GM10248 (cell line): ENCODE measurements around the gene ITGB1.

Source experiments
- CTCF ChIA-PET: fragments of 300-600 bp; sonication (Branson Sonifier 250); formaldehyde crosslinking; extraction: SDS; loops from one replicate; lab custom pipeline; 2021; ENCODE audit warnings: antibody characterized with exemption; lab: Yijun Ruan, JAX
- POLR2A ChIA-PET: fragments of 350-650 bp; sonication (Branson Sonifier 250); formaldehyde crosslinking; extraction: SDS; loops from one replicate; lab custom pipeline; 2020; ENCODE audit warnings: antibody characterized with exemption; lab: Yijun Ruan, JAX
- DNase-seq: peaks from one replicate; pipeline ENCODE4 v3.0.0; 2012; ENCODE audit errors: extremely low spot score
- CTCF ChIP-seq: IDR thresholded peaks from 2 replicates; pipeline ENCODE4 v1.5.1; 2012; ENCODE audit warnings: mild to moderate bottlenecking, low read depth; ENCODE audit errors: extremely low read depth, missing control alignments, control extremely low read depth

Gene ITGB1

DNA sequence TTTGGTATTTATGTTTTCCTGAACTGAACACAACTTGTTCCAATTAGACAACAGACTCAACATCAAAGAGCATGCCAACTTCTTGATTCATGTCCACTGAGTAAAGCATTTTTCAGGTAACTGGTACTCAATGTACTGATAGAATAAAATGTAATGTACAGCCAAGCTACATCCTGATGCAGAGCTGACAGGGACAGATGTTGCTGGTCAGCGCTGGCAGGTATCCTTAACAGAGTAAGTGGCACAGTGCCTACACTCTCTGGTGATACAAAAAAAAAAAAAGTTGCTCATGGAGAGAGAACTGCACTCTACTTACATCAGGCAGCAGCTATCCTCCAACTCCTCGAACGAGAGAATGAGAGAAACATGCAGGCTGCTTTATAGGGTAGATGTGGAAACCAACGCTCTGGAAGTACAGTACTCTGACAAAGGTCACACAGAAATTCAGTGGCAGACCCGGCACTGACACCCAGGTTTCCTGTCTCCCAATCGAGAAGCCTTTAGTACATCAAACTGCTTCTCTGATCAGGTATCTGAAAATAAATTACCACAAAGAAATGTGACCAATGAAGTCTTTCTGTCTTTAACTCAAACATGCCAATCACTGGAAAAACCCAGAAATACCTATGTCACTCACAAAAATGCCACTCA lies 4.6 kb downstream of the ITGB1 start:
- POLR2A ChIA-PET: no interaction called here
- no peak for TF ChIP-seq CTCF
- CTCF ChIA-PET: interaction anchor here (2.6 to 3.0 kb wide), 2 partner anchors 9 to 14 kb away, joined by 10 to 12 read pairs; no protein-coding TSS in a partner anchor
- DNase-seq: no peak

DNA sequence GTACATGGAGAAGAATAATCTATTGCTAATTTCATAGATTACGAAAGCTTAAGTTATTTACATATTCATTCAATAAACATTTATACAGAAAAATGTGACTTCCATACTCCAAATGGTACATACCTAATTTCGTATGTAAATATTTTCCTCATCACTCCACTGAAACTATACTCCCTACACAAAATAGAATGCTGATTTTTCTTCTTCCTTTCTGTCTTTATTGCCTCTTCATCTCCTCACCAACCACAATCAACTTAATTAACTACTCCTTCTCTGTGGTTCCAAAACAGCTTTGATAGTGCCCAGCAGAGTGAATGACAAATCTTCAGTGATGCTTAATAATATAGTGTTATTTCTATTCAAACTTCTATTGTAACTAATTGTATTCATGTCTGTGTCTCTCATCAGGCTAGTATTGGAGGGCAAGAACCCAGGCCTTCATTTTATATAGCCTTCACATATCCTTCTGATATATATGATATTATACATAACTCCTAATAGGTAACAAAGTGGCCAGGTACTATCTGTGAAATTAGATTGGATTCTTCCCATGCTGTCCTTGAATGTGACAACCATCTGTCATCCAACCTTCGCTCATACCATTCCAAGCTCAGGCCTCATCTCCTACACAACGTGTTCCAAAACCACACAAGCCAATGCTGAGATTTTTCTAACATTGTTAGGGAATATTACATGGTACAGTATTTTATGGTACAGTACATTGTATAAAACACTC lies 5.3 kb downstream of the ITGB1 start:
- CTCF ChIA-PET: interaction anchor here (1.3 to 3.0 kb wide), 4 partner anchors 9 to 25 kb away, joined by 3 to 12 read pairs (median 7); no protein-coding TSS in a partner anchor
- no peak for TF ChIP-seq CTCF
- DNase-seq: no peak
- POLR2A ChIA-PET: no interaction called here

DNA sequence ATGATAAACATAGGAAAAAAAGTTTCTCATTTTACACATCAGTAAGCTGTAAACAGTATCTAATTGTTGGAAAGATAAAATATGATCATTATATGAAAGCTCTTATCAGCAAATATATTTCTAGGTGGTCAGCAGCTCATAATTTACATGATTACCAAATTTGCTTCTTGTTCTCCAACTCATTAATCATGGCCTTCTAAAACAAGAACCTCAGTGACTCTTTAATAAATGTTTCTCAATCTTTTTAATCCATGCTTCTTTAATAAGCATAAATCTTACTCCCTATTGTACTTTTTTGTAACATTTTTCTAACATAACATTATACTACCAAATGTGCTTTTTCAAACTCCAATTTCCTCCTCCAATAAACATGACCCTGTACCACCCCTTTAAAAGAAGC lies 5.9 kb downstream of the ITGB1 start:
- POLR2A ChIA-PET: no interaction called here
- CTCF ChIA-PET: interaction anchor here (1.3 to 2.6 kb wide), 3 partner anchors 9 to 24 kb away, joined by 3 to 10 read pairs (median 4); no protein-coding TSS in a partner anchor
- DNase-seq: no peak
- TF ChIP-seq CTCF: no peak

- POLR2A ChIA-PET: no interaction called here
- CTCF ChIA-PET: interaction anchor here (1.3 to 1.6 kb wide), 2 partner anchors 8 to 59 kb away, joined by 3 read pairs; no protein-coding TSS in a partner anchor
These were observed 6.9 kb downstream of the ITGB1 start for GRCh38 chr10:32951111-32951510.

DNA sequence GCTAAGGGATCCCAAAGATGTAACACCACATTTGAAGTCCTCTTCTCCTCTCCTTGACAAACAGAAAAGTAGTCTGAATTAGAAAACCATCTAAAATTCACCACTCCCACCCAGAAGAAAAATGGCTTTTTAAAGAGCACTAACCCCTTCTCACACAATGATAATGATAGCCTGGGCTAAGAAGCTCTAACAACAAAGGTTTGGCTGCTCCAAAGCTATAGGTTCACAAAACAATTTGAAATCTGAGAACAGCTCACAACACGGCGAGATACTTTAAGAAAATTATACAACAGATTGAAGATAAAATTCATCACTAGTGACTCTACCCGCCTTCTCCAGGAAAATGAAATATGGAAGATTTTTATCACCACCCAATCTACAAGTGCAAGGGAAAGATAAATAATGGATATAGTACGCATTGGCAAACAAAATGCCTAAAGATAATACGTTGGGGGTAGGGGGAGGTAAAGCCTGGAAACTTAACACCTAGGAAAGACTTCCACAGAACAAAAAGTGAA lies 7.4 kb downstream of the ITGB1 start:
- TF ChIP-seq CTCF: no peak
- POLR2A ChIA-PET: no interaction called here
- DNase-seq: no peak
- CTCF ChIA-PET: interaction anchor here (1.6 kb wide), 1 partner anchor 59 kb away, joined by 3 read pairs; no protein-coding TSS in a partner anchor

More at GRCh38 chr10:32951111-32951510, 6.9 kb downstream of the ITGB1 start:
- TF ChIP-seq CTCF: no peak
- DNase-seq: no peak

DNA sequence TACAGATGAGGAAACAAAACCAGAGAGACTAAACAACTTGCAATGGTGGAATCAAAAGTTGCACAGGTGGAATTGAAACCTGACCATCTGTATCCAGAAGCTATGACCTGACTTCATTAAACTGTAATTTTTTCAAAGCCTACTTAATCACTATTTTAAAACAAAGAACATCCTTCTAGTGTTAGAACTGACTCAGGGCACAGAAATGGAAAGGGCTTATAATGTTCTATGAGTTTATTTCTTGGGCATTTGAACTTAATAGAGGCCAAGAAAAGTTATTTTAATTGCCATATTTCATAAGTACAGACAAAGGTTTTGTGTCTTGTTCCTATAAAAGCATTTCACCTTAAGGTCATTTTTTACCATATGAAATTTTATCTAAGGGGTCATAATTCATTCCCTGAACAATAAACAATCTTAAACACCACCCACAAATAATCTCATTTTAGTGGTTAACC lies 8.8 kb downstream of the ITGB1 start:
- POLR2A ChIA-PET: no interaction called here
- CTCF ChIA-PET: no interaction called here
- DNase-seq: no peak
- TF ChIP-seq CTCF: no peak
